SK-N-MC (cell line): Measurements from ENCODE around the gene RAB10.

Experiments used
- DNase-seq: peaks from one replicate; pipeline ENCODE4 v3.0.0-alpha.2; 2011; ENCODE audit warnings: low read depth, low spot score
- H3K27ac ChIP-seq: fragments of 200-600 bp; sonication (generic); 2 replicates; pipeline ENCODE4 v1.5.1; 2016; ENCODE audit warnings: mixed run types
- H3K36me3 ChIP-seq: fragments of 200-600 bp; sonication (generic); 2 replicates; pipeline ENCODE4 v1.6.1; 2017; ENCODE audit warnings: antibody characterized with exemption, low read length, mixed read lengths; ENCODE audit not compliant: insufficient read depth
- H3K4me3 ChIP-seq: fragments of 200-600 bp; sonication (generic); 2 replicates; pipeline ENCODE4 v1.5.1; 2016
- H3K9ac ChIP-seq: fragments of 200-600 bp; sonication (generic); 2 replicates; pipeline ENCODE4 v1.8.0; 2017; ENCODE audit warnings: mixed run types, mixed read lengths; ENCODE audit not compliant: insufficient read length
- H3K9me3 ChIP-seq: fragments of 200-600 bp; sonication (generic); 2 replicates; pipeline ENCODE4 v1.6.1; 2017; ENCODE audit warnings: low read depth, mild to moderate bottlenecking, antibody characterized with exemption, low read length, moderate library complexity, mixed read lengths
- EZH2 ChIP-seq: fragments of 200-600 bp; sonication (generic); IDR thresholded peaks from one replicate; pipeline ENCODE4 v1.6.1; 2017; ENCODE audit warnings: antibody characterized with exemption
- FOXP2 ChIP-seq: optimal IDR thresholded peaks from 2 replicates; pipeline ENCODE3; 2011; ENCODE audit warnings: mild to moderate bottlenecking, moderate library complexity; ENCODE audit not compliant: insufficient read depth; ENCODE audit errors: extremely low read length, control extremely low read depth
- POLR2AphosphoS5 ChIP-seq: IDR thresholded peaks from 2 replicates; pipeline ENCODE4 v1.6.1; 2012; ENCODE audit warnings: mild to moderate bottlenecking, low read depth, low read length, borderline replicate concordance

RAB10 gene

DNA sequence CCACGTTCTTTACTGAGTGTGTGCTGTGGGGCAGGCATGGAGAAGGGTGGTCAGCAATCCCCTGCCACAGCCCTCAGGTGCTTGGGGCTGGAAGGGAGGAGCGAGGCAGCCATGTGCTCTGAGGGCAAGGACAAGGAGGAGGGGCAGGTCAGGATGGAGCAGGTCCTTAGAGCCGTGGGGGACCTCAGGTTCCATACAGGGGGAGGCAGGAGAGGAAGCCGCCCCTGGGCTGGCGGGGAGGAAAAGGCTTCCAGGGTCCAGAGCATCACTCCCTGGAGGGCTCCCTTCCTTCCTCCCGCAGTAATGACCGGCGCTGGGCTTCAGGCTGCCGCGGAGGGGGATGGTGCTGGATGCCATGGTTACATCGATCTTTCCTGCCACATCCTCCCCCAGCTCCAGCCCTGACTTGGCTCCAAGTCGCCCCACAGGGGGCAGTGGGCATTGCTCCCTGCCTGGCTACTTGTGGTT is 145.6 kb downstream of the RAB10 start:
- H3K4me3 ChIP-seq: no peak overlapping the region
- no peak overlapping the region for H3K27ac ChIP-seq
- no peak overlapping the region for H3K9ac ChIP-seq

GRCh38 chr2:26182441-26182840 is 148.6 kb downstream of the RAB10 start:
- Histone ChIP-seq H3K27ac (no peak overlapping the region), H3K9ac (no peak overlapping the region), H3K9me3 (no peaks in the 10 kb centered on the region), H3K4me3 (no peak overlapping the region), H3K36me3 (peaks cover under 1% of the 10 kb centered on the region; the same call in 1 of the 2 replicates)
- no peak for DNase-seq
- TF ChIP-seq FOXP2: no peak
- no peak for TF ChIP-seq EZH2
- no peak for TF ChIP-seq POLR2AphosphoS5

More for the DNA sequence above, 145.6 kb downstream of the RAB10 start:
- TF ChIP-seq EZH2 (no peak), POLR2AphosphoS5 (no peak), FOXP2 (no peak)
- H3K36me3 ChIP-seq: peaks cover 5% of the 10 kb centered on the region; the same call in 1 of the 2 replicates
- H3K9me3 ChIP-seq: no peaks in the 10 kb centered on the region
- DNase-seq: no peak

- no peak for DNase-seq
- Histone ChIP-seq H3K36me3 (no peaks in the 10 kb centered on the region; the same call in 1 of the 2 replicates), H3K27ac (no peak overlapping the region), H3K9ac (no peak overlapping the region), H3K4me3 (no peak overlapping the region), H3K9me3 (no peaks in the 10 kb centered on the region)
- TF ChIP-seq POLR2AphosphoS5: no peak
- no peak for TF ChIP-seq FOXP2
- TF ChIP-seq EZH2: no peak
Measured at GRCh38 chr2:26182887-26183630, 149.2 kb downstream of the RAB10 start.

- DNase-seq: no peak
- no peak overlapping the region for H3K27ac ChIP-seq
- H3K4me3 ChIP-seq: no peak overlapping the region
Measured at GRCh38 chr2:26184121-26184520, 150.2 kb downstream of the RAB10 start.

GRCh38 chr2:26184555-26185303 is 150.8 kb downstream of the RAB10 start:
- TF ChIP-seq FOXP2 (no peak), EZH2 (no peak), POLR2AphosphoS5 (no peak)
- no peaks in the 10 kb centered on the region for H3K9me3 ChIP-seq
- H3K27ac ChIP-seq: no peak overlapping the region
- no peak for DNase-seq
- peak overlapping the region; percentile 64 for H3K9ac ChIP-seq
- H3K36me3 ChIP-seq: no peaks in the 10 kb centered on the region; the same call in 1 of the 2 replicates
- H3K4me3 ChIP-seq: peak overlapping the region; percentile 65

More at GRCh38 chr2:26184121-26184520, 150.2 kb downstream of the RAB10 start:
- Histone ChIP-seq H3K36me3 (no peaks in the 10 kb centered on the region; the same call in 1 of the 2 replicates), H3K9me3 (no peaks in the 10 kb centered on the region), H3K9ac (no peak overlapping the region)
- TF ChIP-seq POLR2AphosphoS5 (no peak), EZH2 (no peak), FOXP2 (no peak)

- TF ChIP-seq POLR2AphosphoS5 (no peak), FOXP2 (no peak), EZH2 (no peak)
- H3K9me3 ChIP-seq: no peaks in the 10 kb centered on the region
- peaks cover under 1% of the 10 kb centered on the region; the same call in 1 of the 2 replicates for H3K36me3 ChIP-seq
- no peak for DNase-seq
- H3K4me3 ChIP-seq: peak overlapping the region; percentile 65
- H3K27ac ChIP-seq: no peak overlapping the region
- H3K9ac ChIP-seq: peak overlapping the region; percentile 64
Measured at GRCh38 chr2:26185304-26185928, 151.5 kb downstream of the RAB10 start.

- Histone ChIP-seq H3K9me3 (no peaks in the 10 kb centered on the region), H3K27ac (no peak overlapping the region), H3K9ac (no peak overlapping the region), H3K4me3 (no peak overlapping the region), H3K36me3 (peaks cover 8% of the 10 kb centered on the region)
- DNase-seq: no peak
- TF ChIP-seq EZH2 (no peak), FOXP2 (no peak), POLR2AphosphoS5 (no peak)
Measured at GRCh38 chr2:26185954-26186770, 152.3 kb downstream of the RAB10 start.
